ENCODE measurements around the gene APEH. TPM values are rescaled to one million over a fixed set of nuclear protein-coding genes. Genes with fewer than 3 reads are reported as not detected.

Gene APEH
- total and polyA plus RNA-seq, 9 of the 15 experiments (the other 6 are each of a cell fraction or from before 2014, with no cell fraction given): 70.9 to 177 (median 117) TPM

- TF ChIP-seq ZBTB40 (IDR thresholded peaks at IDR 0.05): peak; percentile 86
- TF ChIP-seq ZBTB40 (CRISPR knock-in tag; IDR thresholded peaks at IDR 0.05): no peak
- no peak for TF ChIP-seq USF2 (CRISPR knock-in tag; IDR thresholded peaks at IDR 0.05)
- no peak for TF ChIP-seq ZNF146 (CRISPR knock-in tag; IDR thresholded peaks at IDR 0.05; ENCODE audit: unreplicated experiment)
- peak; percentile 60; the same call in 1 of the 2 replicates for TF ChIP-seq ELF4 (CRISPR knock-in tag; IDR thresholded peaks at IDR 0.05)
- no peak for TF ChIP-seq ARNT (IDR thresholded peaks at IDR 0.05)
- TF ChIP-seq DACH1 (IDR thresholded peaks at IDR 0.05; ENCODE audit: partially characterized antibody): no peak
- no peak for TF ChIP-seq SOX6 (IDR thresholded peaks at IDR 0.05)
- no peak for TF ChIP-seq RFX1 (IDR thresholded peaks at IDR 0.05)
- TF ChIP-seq U2AF2 (optimal IDR thresholded peaks at IDR 0.05; ENCODE audit: low read depth, low read length): no peak
- TF ChIP-seq ZFP36 (IDR thresholded peaks at IDR 0.05; ENCODE audit: low read depth, low read length, partially characterized antibody): no peak
- no peak for TF ChIP-seq MBD1 (CRISPR knock-in tag; IDR thresholded peaks at IDR 0.05)
- no peak for TF ChIP-seq ZBTB5 (IDR thresholded peaks at IDR 0.05)
- no peak for TF ChIP-seq EWSR1 (IDR thresholded peaks at IDR 0.05; ENCODE audit: borderline replicate concordance, low read depth, partially characterized antibody)
Measured at GRCh38 chr3:49689046-49689907, 15.1 kb downstream of the APEH start, which contains the start of the genes MST1 and RNF123 (continued).
